Sigmoid colon (tissue), 4 donors: ENCODE data around the gene EIF2A.

Experiments used
- POLR2AphosphoS5 ChIP-seq, 4 donors: sonication (generic); formaldehyde crosslinking; IDR thresholded peaks; one replicate each; pipeline ENCODE4 v1.6.1; 2017; ENCODE audit warnings: antibody characterized with exemption in 4 of 4
- TF ChIP-seq, protein P1 (sequence below), 4 experiments: fragments of 450-650 bp in 3 of 4; fragments of 200-600 bp in 1 of 4; IDR thresholded peaks; one replicate each; pipeline ENCODE4 v1.5.1; 2016 to 2019; ENCODE audit warnings: antibody characterized with exemption in 4 of 4, mild to moderate bottlenecking in 3 of 4, moderate library complexity in 2 of 4

GRCh38 chr3:150535204-150535603, 11.4 kb upstream of the EIF2A start:
- TF ChIP-seq, protein P1, sequence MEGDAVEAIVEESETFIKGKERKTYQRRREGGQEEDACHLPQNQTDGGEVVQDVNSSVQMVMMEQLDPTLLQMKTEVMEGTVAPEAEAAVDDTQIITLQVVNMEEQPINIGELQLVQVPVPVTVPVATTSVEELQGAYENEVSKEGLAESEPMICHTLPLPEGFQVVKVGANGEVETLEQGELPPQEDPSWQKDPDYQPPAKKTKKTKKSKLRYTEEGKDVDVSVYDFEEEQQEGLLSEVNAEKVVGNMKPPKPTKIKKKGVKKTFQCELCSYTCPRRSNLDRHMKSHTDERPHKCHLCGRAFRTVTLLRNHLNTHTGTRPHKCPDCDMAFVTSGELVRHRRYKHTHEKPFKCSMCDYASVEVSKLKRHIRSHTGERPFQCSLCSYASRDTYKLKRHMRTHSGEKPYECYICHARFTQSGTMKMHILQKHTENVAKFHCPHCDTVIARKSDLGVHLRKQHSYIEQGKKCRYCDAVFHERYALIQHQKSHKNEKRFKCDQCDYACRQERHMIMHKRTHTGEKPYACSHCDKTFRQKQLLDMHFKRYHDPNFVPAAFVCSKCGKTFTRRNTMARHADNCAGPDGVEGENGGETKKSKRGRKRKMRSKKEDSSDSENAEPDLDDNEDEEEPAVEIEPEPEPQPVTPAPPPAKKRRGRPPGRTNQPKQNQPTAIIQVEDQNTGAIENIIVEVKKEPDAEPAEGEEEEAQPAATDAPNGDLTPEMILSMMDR (IDR thresholded peaks at IDR 0.05), result no peak
- TF ChIP-seq POLR2AphosphoS5 (IDR thresholded peaks at IDR 0.05), result no peak
